GM19455 (cell line): Measurements from ENCODE around the gene DERL2.

ENCODE experiments used
- ATAC-seq: cut with Tn5 transposase; IDR thresholded peaks from one replicate; pipeline ENCODE4 v1.9.1; 2021; ENCODE audit not compliant: unreplicated experiment

Gene DERL2

GRCh38 chr17:5502552-5502951, 16.6 kb upstream of the DERL2 start:
- ATAC-seq: no peak

GRCh38 chr17:5501685-5502084, 15.7 kb upstream of the DERL2 start:
- ATAC-seq: no peak

GRCh38 chr17:5500589-5501391, 14.8 kb upstream of the DERL2 start:
- no peak for ATAC-seq

- no peak for ATAC-seq
Measured at GRCh38 chr17:5500247-5500588, 14.2 kb upstream of the DERL2 start.

- no peak for ATAC-seq
Measured at GRCh38 chr17:5499476-5500231, 13.7 kb upstream of the DERL2 start.

- ATAC-seq: no peak
Measured at GRCh38 chr17:5492970-5493369, 7.0 kb upstream of the DERL2 start.

GRCh38 chr17:5488752-5489151, 2.8 kb upstream of the DERL2 start:
- ATAC-seq: no peak

GRCh38 chr17:5486206-5487124, 487 bp upstream of the DERL2 start, which contains the start of gene MIS12:
MIS12 (plus strand) TSS chr17:5486566; CDS start chr17:5488863, 2,297 bp downstream.
- peak; percentile 77 for ATAC-seq

- no peak for ATAC-seq
Measured at GRCh38 chr17:5481451-5481850, 4.5 kb downstream of the DERL2 start.

GRCh38 chr17:5480962-5481361, 5.0 kb downstream of the DERL2 start:
- ATAC-seq: no peak

GRCh38 chr17:5478992-5479391, 7.0 kb downstream of the DERL2 start:
- ATAC-seq: no peak

- ATAC-seq: no peak
Measured at GRCh38 chr17:5473906-5474305, 12.1 kb downstream of the DERL2 start.

GRCh38 chr17:5472511-5472910, 13.5 kb downstream of the DERL2 start:
- ATAC-seq: no peak

- peak; percentile 18 for ATAC-seq
Measured at GRCh38 chr17:5468075-5468473, 17.9 kb downstream of the DERL2 start.

- no peak for ATAC-seq
Measured at GRCh38 chr17:5467416-5467815, 18.6 kb downstream of the DERL2 start.

GRCh38 chr17:5466295-5466694, 19.7 kb downstream of the DERL2 start:
- no peak for ATAC-seq

GRCh38 chr17:5464717-5465507, 21.1 kb downstream of the DERL2 start:
- no peak for ATAC-seq

GRCh38 chr17:5446786-5447185, 39.2 kb downstream of the DERL2 start:
- no peak for ATAC-seq

- no peak for ATAC-seq
Measured at GRCh38 chr17:5444209-5444608, 41.8 kb downstream of the DERL2 start.

- no peak for ATAC-seq
Measured at GRCh38 chr17:5443728-5444127, 42.2 kb downstream of the DERL2 start.

GRCh38 chr17:5439446-5439764, 46.6 kb downstream of the DERL2 start:
- no peak for ATAC-seq
